B cell (primary cell): ENCODE measurements around the gene DHRS1.

Experiments
- CTCF ChIP-seq: fragments of 200-600 bp; IDR thresholded peaks from one replicate; pipeline ENCODE4 v1.8.0; 2022; ENCODE audit warnings: antibody characterized with exemption, mild to moderate bottlenecking
- EZH2 ChIP-seq: IDR thresholded peaks from 2 replicates; pipeline ENCODE4 v1.6.1; 2012; ENCODE audit warnings: borderline replicate concordance, low read depth, mild to moderate bottlenecking, moderate library complexity, low read length; ENCODE audit not compliant: insufficient read depth, poor library complexity, severe bottlenecking

- TF ChIP-seq CTCF (no peak), EZH2 (no peak)
These were observed 44.1 kb downstream of the DHRS1 start for GRCh38 chr14:24255438-24255837.
